Right atrium auricular region (tissue), 2 donors: ENCODE data around the gene PLXNA2. TPM values are rescaled to one million over a fixed set of nuclear protein-coding genes. Genes with fewer than 3 reads are reported as not detected.

ENCODE experiments used
- DNase-seq: peaks from one replicate; pipeline ENCODE4 v3.0.0-alpha.2; 2019; ENCODE audit warnings: low spot score
- H3K27ac ChIP-seq, 2 donors: fragments of 200-600 bp; sonication (generic); 1 replicate in 1 of 2; 2 replicates in 1 of 2; pipeline ENCODE4 v1.5.1; 2016 to 2019
- H3K27me3 ChIP-seq, 2 donors: fragments of 200-600 bp; sonication (generic); one replicate each; pipeline versions ENCODE4 v1.5.1 to v1.6.0; 2017 to 2019
- H3K36me3 ChIP-seq: fragments of 200-600 bp; sonication (generic); one replicate; pipeline ENCODE4 v1.5.1; 2016
- H3K4me1 ChIP-seq, 2 donors: fragments of 200-600 bp; sonication (generic); one replicate each; pipeline versions ENCODE4 v1.5.1 to v1.6.0; 2017 to 2019
- H3K4me3 ChIP-seq, 2 donors: fragments of 200-600 bp; sonication (generic); 1 replicate in 1 of 2; 2 replicates in 1 of 2; pipeline ENCODE4 v1.5.1; 2017 to 2019; ENCODE audit warnings: mild to moderate bottlenecking in 1 of 2, moderate library complexity in 1 of 2
- H3K9me3 ChIP-seq, 2 donors: fragments of 200-600 bp; sonication (generic); one replicate each; pipeline ENCODE4 v1.5.1; 2019
- total RNA-seq, 2 donors: library from RNA; depleted of rRNA; stranded (reverse); fragments of >200 nt; gene quantifications; one replicate each; pipeline ENCODE4 v1.1.0, GENCODE V29; 2016
- TF ChIP-seq, protein P1 (sequence below), 2 donors: fragments of 200-600 bp; sonication (generic); IDR thresholded peaks; one replicate each; pipeline ENCODE4 v1.5.1; 2019; ENCODE audit warnings: antibody characterized with exemption in 2 of 2

The PLXNA2 gene
- total RNA-seq, 2 donors from 2014 or later, result 10.8 to 23.8 TPM

DNA sequence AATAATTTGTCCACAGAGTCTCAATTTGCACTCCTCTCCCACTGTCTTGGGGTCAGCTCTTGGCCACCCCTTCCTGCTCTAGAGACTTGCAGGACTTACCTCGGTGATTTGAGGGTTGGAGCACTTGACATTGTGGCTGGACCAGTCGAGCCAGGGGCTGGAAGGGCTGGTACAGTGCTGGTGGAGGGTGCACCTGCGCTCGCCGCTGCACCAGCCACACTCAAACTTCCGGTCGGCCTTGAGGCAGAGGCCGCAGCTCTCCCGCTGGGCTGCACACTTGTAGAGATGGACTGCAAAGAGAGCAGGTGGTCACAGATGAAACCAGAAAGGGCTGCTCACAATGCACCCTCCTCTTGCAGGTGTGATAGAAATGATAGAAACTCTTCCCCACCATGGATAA is 165.0 kb downstream of the PLXNA2 start:
- Histone ChIP-seq H3K4me1 (peaks cover 0 to 21% of the 10 kb centered on the region in 2 donors), H3K27me3 (no peaks in the 10 kb centered on the region), H3K4me3 (no peak overlapping the region), H3K9me3 (no peaks in the 10 kb centered on the region), H3K27ac (no peak overlapping the region), H3K36me3 (peaks cover 13% of the 10 kb centered on the region)
- DNase-seq, result no peak
- TF ChIP-seq, protein P1, sequence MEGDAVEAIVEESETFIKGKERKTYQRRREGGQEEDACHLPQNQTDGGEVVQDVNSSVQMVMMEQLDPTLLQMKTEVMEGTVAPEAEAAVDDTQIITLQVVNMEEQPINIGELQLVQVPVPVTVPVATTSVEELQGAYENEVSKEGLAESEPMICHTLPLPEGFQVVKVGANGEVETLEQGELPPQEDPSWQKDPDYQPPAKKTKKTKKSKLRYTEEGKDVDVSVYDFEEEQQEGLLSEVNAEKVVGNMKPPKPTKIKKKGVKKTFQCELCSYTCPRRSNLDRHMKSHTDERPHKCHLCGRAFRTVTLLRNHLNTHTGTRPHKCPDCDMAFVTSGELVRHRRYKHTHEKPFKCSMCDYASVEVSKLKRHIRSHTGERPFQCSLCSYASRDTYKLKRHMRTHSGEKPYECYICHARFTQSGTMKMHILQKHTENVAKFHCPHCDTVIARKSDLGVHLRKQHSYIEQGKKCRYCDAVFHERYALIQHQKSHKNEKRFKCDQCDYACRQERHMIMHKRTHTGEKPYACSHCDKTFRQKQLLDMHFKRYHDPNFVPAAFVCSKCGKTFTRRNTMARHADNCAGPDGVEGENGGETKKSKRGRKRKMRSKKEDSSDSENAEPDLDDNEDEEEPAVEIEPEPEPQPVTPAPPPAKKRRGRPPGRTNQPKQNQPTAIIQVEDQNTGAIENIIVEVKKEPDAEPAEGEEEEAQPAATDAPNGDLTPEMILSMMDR (IDR thresholded peaks at IDR 0.05), result no peak

DNA sequence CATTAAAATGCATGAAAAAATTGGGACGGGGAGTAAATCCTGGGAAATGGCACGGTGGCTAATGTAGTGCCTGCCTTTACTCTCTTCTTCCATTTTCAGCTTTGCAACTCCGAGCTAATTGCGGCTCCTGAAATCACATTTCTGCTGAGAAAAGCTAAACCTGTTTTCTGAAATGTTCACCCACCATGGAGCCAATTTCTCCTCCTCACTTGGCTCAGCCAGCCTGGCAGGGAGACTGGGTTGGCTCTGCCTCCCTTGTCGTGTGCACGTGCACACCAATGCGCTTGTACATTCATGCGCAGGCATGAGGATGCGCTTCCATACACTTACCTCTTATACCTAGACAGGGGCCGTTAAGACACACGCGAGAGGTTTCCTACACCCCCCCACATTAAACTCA is 165.4 kb downstream of the PLXNA2 start:
- H3K4me3 ChIP-seq, result no peak overlapping the region
- DNase-seq, result no peak
- peaks cover 10% of the 10 kb centered on the region for H3K36me3 ChIP-seq
- H3K9me3 ChIP-seq, result no peaks in the 10 kb centered on the region
- no peaks in the 10 kb centered on the region for H3K27me3 ChIP-seq
- no peak overlapping the region for H3K27ac ChIP-seq
- peaks cover 0 to 21% of the 10 kb centered on the region in 2 donors for H3K4me1 ChIP-seq
- TF ChIP-seq, protein P1 (IDR thresholded peaks at IDR 0.05), result no peak

DNA sequence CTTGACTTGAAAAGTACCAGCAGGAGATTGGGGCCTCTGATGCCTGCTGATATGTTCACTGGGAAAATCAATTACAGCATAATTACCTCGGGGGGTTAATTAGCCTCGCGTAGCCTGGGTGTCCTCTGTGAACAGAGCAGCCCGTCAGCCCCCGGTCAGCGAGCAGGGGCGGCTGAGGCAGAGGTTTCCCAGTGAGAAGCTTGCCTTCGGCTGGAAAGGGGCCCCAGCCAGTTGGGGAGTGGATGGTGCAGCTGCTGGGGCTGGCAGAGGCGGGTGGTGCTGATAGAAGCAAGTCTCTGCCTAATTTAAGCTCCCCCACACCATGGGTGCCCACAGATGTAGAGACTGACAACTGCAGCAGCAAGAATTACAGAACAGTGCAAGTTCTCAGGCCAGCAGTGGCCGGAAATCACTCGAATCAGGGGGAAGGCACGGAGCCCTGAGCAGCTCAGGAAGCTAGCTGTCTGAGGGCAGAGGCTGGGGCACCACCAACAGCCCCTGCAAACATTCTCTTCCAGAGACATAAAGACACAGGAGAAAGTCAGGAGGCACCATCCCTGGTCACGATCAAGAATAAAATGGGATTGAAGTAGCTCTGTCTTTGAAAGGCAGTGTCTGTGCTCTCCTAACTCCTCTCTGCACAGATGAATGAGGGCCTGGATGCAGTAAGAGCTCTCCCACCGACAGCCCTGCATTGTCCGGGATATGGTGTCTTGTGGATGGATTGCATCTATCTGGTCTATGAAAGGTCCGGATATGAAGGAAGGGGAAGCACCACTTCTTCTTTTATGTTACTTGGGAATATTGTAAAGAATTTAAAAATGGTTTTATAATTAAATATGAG is 166.7 kb downstream of the PLXNA2 start:
- peaks cover 0 to 9% of the 10 kb centered on the region in 2 donors for H3K4me1 ChIP-seq
- no peak overlapping the region for H3K27ac ChIP-seq
- TF ChIP-seq, protein P1 (IDR thresholded peaks at IDR 0.05), result no peak
- no peak overlapping the region for H3K4me3 ChIP-seq
- DNase-seq, result no peak
- H3K9me3 ChIP-seq, result no peaks in the 10 kb centered on the region
- no peaks in the 10 kb centered on the region for H3K27me3 ChIP-seq
- peaks cover 7% of the 10 kb centered on the region for H3K36me3 ChIP-seq

DNA sequence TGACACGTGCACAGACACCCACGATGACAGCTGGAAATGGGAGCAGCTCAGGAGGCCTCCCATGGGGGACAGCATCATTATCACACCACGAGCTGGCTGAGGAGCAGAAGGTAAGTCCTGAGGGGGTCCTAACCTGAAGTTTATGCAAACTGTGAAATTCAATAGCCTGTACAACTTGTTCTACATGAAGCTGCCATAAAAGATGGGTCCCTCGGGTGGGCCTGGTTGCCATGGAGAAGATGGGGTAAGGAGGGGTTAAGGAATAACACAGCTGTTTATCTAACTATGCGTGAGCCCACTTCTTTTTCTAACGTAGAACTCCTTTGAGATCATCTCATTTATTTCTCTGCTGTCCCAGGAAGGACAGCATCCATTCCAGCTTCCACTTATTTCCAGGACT is 169.8 kb downstream of the PLXNA2 start:
- peaks cover 0 to 8% of the 10 kb centered on the region in 2 donors for H3K4me1 ChIP-seq
- H3K36me3 ChIP-seq, result peaks cover 6% of the 10 kb centered on the region
- DNase-seq, result no peak
- H3K27me3 ChIP-seq, result no peaks in the 10 kb centered on the region
- H3K9me3 ChIP-seq, result no peaks in the 10 kb centered on the region
- H3K4me3 ChIP-seq, result no peak overlapping the region
- H3K27ac ChIP-seq, result no peak overlapping the region
- TF ChIP-seq, protein P1 (IDR thresholded peaks at IDR 0.05), result no peak

DNA sequence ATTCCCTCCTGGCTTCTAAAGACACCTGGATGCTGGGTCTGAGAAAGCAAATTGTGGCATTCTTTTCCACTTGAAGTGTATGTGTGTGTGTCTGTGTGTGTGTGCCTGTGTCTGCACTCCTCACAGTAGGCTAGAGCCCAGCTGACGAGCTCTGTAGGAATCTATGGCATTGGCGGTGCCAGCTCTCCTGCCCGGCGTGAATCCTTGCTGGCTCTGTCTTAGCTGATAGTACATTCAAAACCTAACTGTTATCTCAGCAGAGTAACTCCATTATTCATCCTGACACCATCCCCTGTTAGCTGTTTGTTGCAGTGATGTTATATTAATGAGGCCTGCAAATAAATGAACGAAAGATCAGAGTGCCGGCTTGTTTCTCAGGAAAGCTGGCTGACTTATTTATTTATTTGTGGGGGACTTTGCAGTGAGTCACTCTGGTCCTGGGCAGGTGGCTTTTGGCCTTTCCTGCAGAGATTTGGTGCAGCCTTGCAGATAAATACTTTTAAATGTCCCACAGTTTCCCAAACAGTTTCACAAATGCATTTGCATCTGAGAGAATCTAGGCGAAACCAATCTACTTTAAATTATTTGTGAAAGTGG is 172.7 kb downstream of the PLXNA2 start:
- no peak overlapping the region for H3K27ac ChIP-seq
- H3K27me3 ChIP-seq, result no peaks in the 10 kb centered on the region
- no peak overlapping the region for H3K4me3 ChIP-seq
- H3K9me3 ChIP-seq, result no peaks in the 10 kb centered on the region
- no peaks in the 10 kb centered on the region for H3K36me3 ChIP-seq
- TF ChIP-seq, protein P1 (IDR thresholded peaks at IDR 0.05), result no peak
- no peaks in the 10 kb centered on the region for H3K4me1 ChIP-seq
- DNase-seq, result no peak
